Motor neuron (in vitro differentiated cells): ENCODE measurements around the gene ELP1. TPM values are rescaled to one million over a fixed set of nuclear protein-coding genes. Genes with fewer than 3 reads are reported as not detected.
"Not testable (repeated sequence)": the region's sequence is repeated elsewhere in the genome, so short reads cannot be mapped to it uniquely, and the experiment has no call there.

Source experiments
- ATAC-seq, 8 experiments: fragments of 200-7000 bp; cut with Tn5 transposase; replicated peaks in 6 of 8; 2 replicates each; pipeline ENCODE4 v1.8.0; 2021; ENCODE audit warnings: mild to moderate bottlenecking in 8 of 8, moderate library complexity in 8 of 8
- H3K27ac ChIP-seq, 2 donors: fragments of 250-450 bp; sonication (Bioruptor Pico); 2 replicates each; pipeline ENCODE4 v1.9.0; 2021; ENCODE audit warnings: antibody characterized with exemption in 2 of 2, mild to moderate bottlenecking in 2 of 2, moderate library complexity in 1 of 2
- H3K4me1 ChIP-seq, 2 donors: fragments of 250-450 bp; sonication (Bioruptor Pico); replicated peaks in 1 of 2; 2 replicates each; pipeline ENCODE4 v1.6.1; 2021; ENCODE audit warnings: antibody characterized with exemption in 2 of 2, mild to moderate bottlenecking in 2 of 2, moderate library complexity in 1 of 2
- H3K4me3 ChIP-seq, 5 donors: fragments of 250-450 bp; sonication (Bioruptor Pico); 2 replicates each; pipeline ENCODE4 v1.9.0; 2021; ENCODE audit warnings: antibody characterized with exemption in 5 of 5, mild to moderate bottlenecking in 5 of 5, moderate library complexity in 4 of 5
- WGBS, 10 experiments: fragments of 450-650 bp; shearing (Covaris generic); methylation state at CpG; one replicate each; pipeline ENCODE4 v1.0.0; 2022; 5-methylcytosine and 5-hydroxymethylcytosine counted together
- in situ Hi-C, 9 experiments: fragments of 400-800 bp; cut with MboI; loops; one replicate each; pipeline ENCODE4 v1.15.0; 2021; ENCODE audit warnings: low sequenced_read_pairs in 9 of 9, low pct_unique_long_range_greater_than_20kb in 2 of 9; ENCODE audit not compliant: unreplicated experiment in 9 of 9
- total RNA-seq, 8 experiments: library from RNA; unstranded; fragments of 300-600 nt; gene quantifications; 2 replicates each; pipeline versions ENCODE4 v1.2.3 to v1.2.4, GENCODE V29; 2022

ELP1 gene
- total RNA-seq, 8 experiments from 2014 or later, result 22.8 to 50.4 (median 36.2) TPM

GRCh38 chr9:108911820-108912219, 22.1 kb downstream of the ELP1 start:
- no peak overlapping the region for H3K27ac ChIP-seq
- no peak overlapping the region for H3K4me3 ChIP-seq
- no peak for ATAC-seq
- in situ Hi-C loops, result no loop called here
- 17 to 80% (median 53%) methylated on average over 1 of the region's 1 CpG; no CpG with 5 or more reads in 6 of the 10 experiments for WGBS, 10 experiments
- H3K4me1 ChIP-seq, result no peaks in the 10 kb centered on the region

DNA sequence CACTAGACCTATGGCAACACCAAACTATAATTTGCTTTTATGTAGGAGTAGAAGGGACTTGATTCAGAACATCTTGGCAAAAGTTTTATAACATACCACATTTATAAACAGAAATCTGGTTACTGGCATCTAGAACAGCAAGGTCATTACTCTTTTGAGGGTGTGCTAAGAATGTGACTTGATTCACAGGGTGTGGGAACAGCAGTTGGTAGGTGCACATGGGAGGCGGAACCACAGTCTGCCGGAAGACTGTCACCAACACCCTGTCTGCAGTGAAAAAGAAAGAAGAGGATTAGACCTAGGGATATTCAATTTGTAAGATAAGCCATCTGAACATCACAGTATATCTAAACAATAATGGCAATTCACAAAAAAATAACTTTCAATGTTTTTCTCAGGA, 23.0 kb downstream of the ELP1 start:
- Histone ChIP-seq H3K27ac (no peak overlapping the region), H3K4me3 (no peak overlapping the region), H3K4me1 (no peaks in the 10 kb centered on the region)
- 80 to 100% (median 100%) methylated on average over 1 to 2 of the region's 2 CpGs; no CpG with 5 or more reads in 3 of the 10 experiments for WGBS, 10 experiments
- ATAC-seq, result peak in 1 of 8 experiments; percentile 51
- in situ Hi-C loops, result no loop called here

GRCh38 chr9:108910402-108910801, 23.5 kb downstream of the ELP1 start:
- ATAC-seq, result no peak
- Histone ChIP-seq H3K4me3 (no peak overlapping the region), H3K27ac (no peak overlapping the region), H3K4me1 (no peaks in the 10 kb centered on the region)
- in situ Hi-C loops, result no loop called here

DNA sequence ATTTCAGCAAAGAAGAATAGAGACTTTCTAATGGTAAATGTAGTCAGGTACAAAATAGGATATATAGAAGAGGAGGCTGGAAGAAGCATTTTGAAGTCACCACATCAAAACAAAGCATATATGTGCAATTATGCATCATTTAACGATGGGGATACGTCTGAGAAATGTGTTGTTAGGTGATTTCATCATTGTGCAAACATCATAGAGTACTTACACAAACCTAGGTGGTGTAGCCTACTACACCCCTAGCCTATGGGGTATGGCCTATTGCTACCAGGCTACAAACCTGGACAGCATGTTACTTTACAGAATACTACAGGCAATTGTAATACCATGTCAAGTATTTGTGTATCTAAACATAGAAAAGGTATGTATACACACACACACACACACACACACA, 28.4 kb downstream of the ELP1 start:
- 37 to 100% (median 94%) methylated on average over 2 of the region's 2 CpGs; no CpG with 5 or more reads in 3 of the 10 experiments for WGBS, 10 experiments
- Histone ChIP-seq H3K4me1 (no peaks in the 10 kb centered on the region), H3K4me3 (no peak overlapping the region), H3K27ac (no peak overlapping the region)
- ATAC-seq, result peak in 1 of 8 experiments; percentile 65
- in situ Hi-C loops, result no loop called here

- 88 to 100% (median 100%) methylated on average over 1 to 3 of the region's 3 CpGs; no CpG with 5 or more reads in 1 of the 10 experiments for WGBS, 10 experiments
- ATAC-seq, result no peak
- in situ Hi-C loops, result no loop called here
- H3K4me3 ChIP-seq, result no peak overlapping the region
- no peak overlapping the region for H3K27ac ChIP-seq
- no peaks in the 10 kb centered on the region for H3K4me1 ChIP-seq
Observed at GRCh38 chr9:108904161-108904560, 29.8 kb downstream of the ELP1 start.

- WGBS, 10 experiments, result 63 to 100% (median 100%) methylated on average over 1 to 2 of the region's 2 CpGs; no CpG with 5 or more reads in 1 of the 10 experiments
- H3K4me3 ChIP-seq, result no peak overlapping the region
- no peaks in the 10 kb centered on the region for H3K4me1 ChIP-seq
- in situ Hi-C loops, result no loop called here
- ATAC-seq, result no peak
- no peak overlapping the region for H3K27ac ChIP-seq
Observed at GRCh38 chr9:108903420-108904103, 30.4 kb downstream of the ELP1 start.

DNA sequence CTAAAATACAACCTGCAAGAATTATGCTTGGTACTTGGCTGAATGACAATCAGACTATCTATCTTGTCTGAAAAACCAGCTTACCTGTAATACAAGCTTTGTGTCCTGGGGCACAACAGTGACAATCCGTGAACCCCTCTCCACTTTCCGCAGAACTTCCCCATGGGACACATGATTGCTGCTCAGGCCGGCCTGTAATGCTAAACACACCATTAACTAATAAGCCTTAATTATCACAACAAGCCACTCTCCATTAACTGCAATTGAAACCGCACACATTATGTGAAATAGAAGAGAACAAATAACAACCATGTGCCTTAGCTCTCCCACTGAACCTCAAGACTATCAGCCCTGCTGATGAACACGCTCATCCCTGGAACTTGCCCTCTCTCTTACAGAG, 33.7 kb downstream of the ELP1 start:
- in situ Hi-C loops, result no loop called here
- WGBS, 10 experiments, result 60 to 100% (median 83%) methylated on average over 1 to 4 of the region's 5 CpGs; no CpG with 5 or more reads in 2 of the 10 experiments

DNA sequence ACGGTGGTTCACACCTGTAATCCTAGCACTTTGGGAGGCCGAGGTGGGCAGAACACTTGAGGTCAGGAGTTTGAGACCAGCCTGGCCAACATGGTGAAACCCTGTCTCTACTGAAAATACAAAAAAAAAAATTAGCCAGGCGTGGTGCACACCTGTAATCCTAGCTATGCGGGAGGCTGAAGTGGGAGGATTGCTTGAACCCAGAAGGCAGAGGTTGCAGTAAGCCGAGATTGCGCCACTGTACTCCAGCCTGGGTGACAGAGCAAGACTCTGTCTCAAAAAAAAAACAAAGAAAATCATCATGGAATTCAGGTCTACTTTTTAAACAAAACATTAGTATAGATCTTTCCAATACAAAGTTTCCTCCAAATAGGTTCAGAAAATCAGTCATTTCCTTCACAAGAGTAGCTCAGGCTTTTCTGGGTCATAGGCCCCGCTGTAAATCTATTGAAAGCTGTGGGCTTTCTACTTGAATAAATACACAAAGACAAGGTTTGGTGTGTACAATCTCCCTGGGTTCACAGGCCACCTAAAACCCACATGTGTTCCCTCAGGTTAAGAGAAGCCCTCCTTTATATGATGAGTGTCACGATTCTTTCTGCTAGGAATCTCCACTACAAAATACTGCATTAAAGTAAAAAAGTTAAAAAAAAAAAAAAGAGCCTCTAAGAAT, 34.8 kb downstream of the ELP1 start:
- H3K4me1 ChIP-seq, H3K4me3 ChIP-seq, in situ Hi-C loops, H3K27ac ChIP-seq, ATAC-seq: not testable (repeated sequence)
- 88 to 100% (median 94%) methylated on average over 1 to 8 of the region's 8 CpGs for WGBS, 10 experiments

More for the DNA sequence above, 33.7 kb downstream of the ELP1 start:
- Histone ChIP-seq H3K4me1 (no peaks in the 10 kb centered on the region), H3K27ac (no peak overlapping the region), H3K4me3 (no peak overlapping the region)
- no peak for ATAC-seq

DNA sequence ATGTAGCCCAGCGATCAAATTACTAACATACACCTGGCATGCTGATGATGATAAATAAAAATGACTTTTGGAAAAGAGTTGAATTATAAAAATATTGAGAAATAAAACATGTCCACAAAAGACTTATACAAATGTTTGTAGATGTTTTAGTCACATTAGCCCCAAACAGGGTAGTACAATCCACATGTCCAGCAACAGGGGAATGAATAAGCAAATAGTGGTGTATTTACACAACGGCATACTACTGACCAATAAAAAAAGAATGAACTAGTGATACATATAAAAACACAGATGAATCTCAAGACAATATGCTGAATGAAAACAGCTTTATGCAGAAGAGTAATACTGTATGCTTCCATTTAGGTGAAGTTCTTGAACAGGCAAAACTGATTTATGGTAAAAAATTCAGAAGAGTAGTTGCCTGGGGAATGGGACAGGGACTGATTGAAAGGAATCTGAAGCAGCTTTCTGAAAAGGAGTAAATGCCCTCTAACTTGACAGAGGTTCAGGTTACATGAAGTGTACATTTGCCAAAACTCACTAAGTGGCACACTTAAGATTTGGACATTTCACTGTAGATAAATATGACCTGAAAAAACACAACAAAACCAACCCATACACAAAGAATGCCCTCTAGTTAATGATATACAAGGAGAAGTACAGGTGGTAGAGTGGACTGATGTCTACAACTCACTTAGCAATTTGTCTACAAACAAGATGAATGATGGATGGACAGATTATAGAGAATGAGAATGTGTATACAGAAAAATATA, 36.4 kb downstream of the ELP1 start:
- ATAC-seq, result no peak
- in situ Hi-C loops, result no loop called here
- no peak overlapping the region for H3K27ac ChIP-seq
- 50 to 100% (median 94%) methylated on average over 1 to 2 of the region's 2 CpGs; no CpG with 5 or more reads in 1 of the 10 experiments for WGBS, 10 experiments
- H3K4me3 ChIP-seq, result no peak overlapping the region
- H3K4me1 ChIP-seq, result no peaks in the 10 kb centered on the region

GRCh38 chr9:108894225-108894997, 39.5 kb downstream of the ELP1 start:
- in situ Hi-C loops, result no loop called here
- Histone ChIP-seq H3K27ac (no peak overlapping the region), H3K4me1 (no peaks in the 10 kb centered on the region), H3K4me3 (no peak overlapping the region)
- ATAC-seq, result no peak
- WGBS, 10 experiments, result 82 to 100% (median 98%) methylated on average over 2 to 4 of the region's 4 CpGs; no CpG with 5 or more reads in 3 of the 10 experiments

DNA sequence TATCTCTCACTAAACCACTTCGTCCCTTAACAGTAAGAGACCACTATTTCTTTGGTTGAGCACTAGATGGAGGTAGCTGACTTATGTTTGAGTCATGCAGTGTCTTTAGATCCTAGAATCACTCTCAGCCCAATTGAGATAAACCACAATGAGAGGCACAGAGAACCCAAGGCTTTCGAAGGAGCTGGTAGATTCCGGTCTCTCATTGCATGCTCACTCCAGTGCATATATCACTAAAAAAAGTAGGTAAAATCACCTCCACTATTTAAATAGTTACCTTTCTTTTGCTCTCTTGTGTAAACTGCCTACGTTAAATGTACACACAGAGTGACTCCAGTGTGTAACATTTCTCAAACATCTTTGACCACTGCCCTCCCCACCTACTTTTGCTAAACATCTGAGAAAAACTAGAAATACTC, 44.3 kb downstream of the ELP1 start:
- H3K27ac ChIP-seq, result no peak overlapping the region
- in situ Hi-C loops, result no loop called here
- ATAC-seq, result peak in 1 of 8 experiments; percentile 29
- H3K4me3 ChIP-seq, result no peak overlapping the region
- H3K4me1 ChIP-seq, result peaks cover 0 to 5% of the 10 kb centered on the region in 2 donors
- WGBS, 10 experiments, result 68 to 100% (median 87%) methylated on average over 2 to 4 of the region's 4 CpGs; no CpG with 5 or more reads in 3 of the 10 experiments

DNA sequence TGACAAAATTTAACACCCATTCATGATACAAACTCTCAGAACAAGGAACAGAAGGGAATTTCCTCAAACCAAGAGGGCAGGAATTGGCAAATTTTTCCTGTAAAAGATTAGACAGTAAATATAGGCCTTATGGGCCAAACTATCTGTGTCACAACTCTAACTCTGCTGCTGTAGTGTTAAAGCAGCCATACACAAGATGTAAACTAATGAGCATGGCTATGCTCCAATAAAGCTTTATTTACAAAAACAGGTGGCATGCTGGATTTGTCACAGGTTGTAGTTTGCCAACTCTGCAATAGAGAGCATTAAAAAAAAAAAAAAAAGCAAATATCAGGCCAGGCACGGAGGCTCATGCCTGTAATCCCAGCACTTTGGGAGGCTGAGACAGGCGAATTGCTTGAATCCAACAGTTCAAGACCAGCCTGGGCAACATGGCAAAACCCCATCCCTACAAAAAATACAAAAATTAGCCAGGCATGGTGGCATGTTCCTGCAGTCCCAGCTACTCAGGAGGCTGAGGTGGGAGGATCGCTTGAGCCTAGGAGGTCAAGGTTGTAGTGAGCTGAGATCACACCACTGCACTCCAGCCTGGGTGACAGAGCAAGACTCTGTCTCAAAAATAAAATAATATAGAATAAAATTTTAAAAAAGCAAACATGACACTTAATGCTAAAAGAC, 47.2 kb downstream of the ELP1 start:
- H3K27ac ChIP-seq, H3K4me1 ChIP-seq, in situ Hi-C loops, ATAC-seq, H3K4me3 ChIP-seq: not testable (repeated sequence)
- WGBS, 10 experiments, result 76 to 100% (median 97%) methylated on average over 1 to 3 of the region's 3 CpGs; no CpG with 5 or more reads in 2 of the 10 experiments
